ENCODE measurements around the gene GRIN2A. TPM values are rescaled to one million over a fixed set of nuclear protein-coding genes. Genes with fewer than 3 reads are reported as not detected.

The GRIN2A gene
- polyA plus RNA-seq, 1 donor (not counting 4 experiments of a cell fraction or from before 2014, with no cell fraction given), result 0.01 TPM

- no peaks in the 10 kb centered on the region for H3K79me2 ChIP-seq (ENCODE audit: control insufficient read depth, insufficient read depth, low read length)
- dilution Hi-C loops (cut with MboI; ENCODE audit: extremely low pct_ligation_motif_present, low sequenced_read_pairs), result no loop called here
- no peak for DNase-seq (ENCODE audit: low read depth, low spot score)
These were observed 160.1 kb downstream of the GRIN2A start for GRCh38 chr16:10022098-10022497.

GRCh38 chr16:10020866-10021265 lies 161.4 kb downstream of the GRIN2A start:
- dilution Hi-C loops (cut with MboI; ENCODE audit: extremely low pct_ligation_motif_present, low sequenced_read_pairs), result no loop called here
- H3K27me3 ChIP-seq (ENCODE audit: control insufficient read depth, extremely low read depth, insufficient read depth, low read length), result no peaks in the 10 kb centered on the region
- H3K27ac ChIP-seq (ENCODE audit: control insufficient read depth, insufficient read depth, low read length), result no peak overlapping the region
- no peaks in the 10 kb centered on the region for H3K79me2 ChIP-seq (ENCODE audit: control insufficient read depth, insufficient read depth, low read length)
- no peaks in the 10 kb centered on the region for H3K4me1 ChIP-seq (ENCODE audit: control insufficient read depth, extremely low read depth, insufficient read depth, low read length)
- no peak overlapping the region for H2AFZ ChIP-seq (ENCODE audit: control insufficient read depth, low read length)
- no peak for FAIRE-seq
- no peaks in the 10 kb centered on the region for H3K9me3 ChIP-seq (ENCODE audit: control insufficient read depth, low read depth, low read length)
- no peak overlapping the region for H3K4me2 ChIP-seq (ENCODE audit: control insufficient read depth, extremely low read depth, insufficient read depth, low read depth, low read length)
- TF ChIP-seq CTCF (optimal IDR thresholded peaks at IDR 0.05 in 1 of 3, IDR thresholded peaks at IDR 0.05 in 1 of 3, conservative IDR thresholded peaks at IDR 0.05 in 1 of 3; ENCODE audit: extremely low read depth in 1 of 3, insufficient read depth in 2 of 3, low read length in 3 of 3), result no peak
- no peak for TF ChIP-seq EZH2 (IDR thresholded peaks at IDR 0.05; ENCODE audit: low read length)
- no peaks in the 10 kb centered on the region for H3K36me3 ChIP-seq (ENCODE audit: control insufficient read depth in 2 of 2, extremely low read depth in 1 of 2, insufficient read depth in 2 of 2, low read length in 2 of 2)
- H3K9me1 ChIP-seq (ENCODE audit: control insufficient read depth, extremely low read depth, insufficient read depth, low read length), result no peaks in the 10 kb centered on the region
- no peak overlapping the region for H3K4me3 ChIP-seq (ENCODE audit: control insufficient read depth in 2 of 3, extremely low read depth in 1 of 3, insufficient read depth in 2 of 3, low read depth in 1 of 3, low read length in 3 of 3)
- no peaks in the 10 kb centered on the region for H4K20me1 ChIP-seq (ENCODE audit: control insufficient read depth, extremely low read depth, insufficient read depth, low read length)
- no peak overlapping the region for H3K9ac ChIP-seq (ENCODE audit: control insufficient read depth, extremely low read depth, insufficient read depth, low read length)
- no peak for DNase-seq (ENCODE audit: low read depth, low spot score)

More at GRCh38 chr16:10022098-10022497, 160.1 kb downstream of the GRIN2A start:
- Histone ChIP-seq H3K27me3 (ENCODE audit: control insufficient read depth, extremely low read depth, insufficient read depth, low read length) (no peaks in the 10 kb centered on the region), H3K9me1 (ENCODE audit: control insufficient read depth, extremely low read depth, insufficient read depth, low read length) (no peaks in the 10 kb centered on the region), H2AFZ (ENCODE audit: control insufficient read depth, low read length) (no peak overlapping the region), H3K36me3 (ENCODE audit: control insufficient read depth in 2 of 2, extremely low read depth in 1 of 2, insufficient read depth in 2 of 2, low read length in 2 of 2) (no peaks in the 10 kb centered on the region), H3K4me3 (ENCODE audit: control insufficient read depth in 2 of 3, extremely low read depth in 1 of 3, insufficient read depth in 2 of 3, low read depth in 1 of 3, low read length in 3 of 3) (no peak overlapping the region), H3K4me2 (ENCODE audit: control insufficient read depth, extremely low read depth, insufficient read depth, low read depth, low read length) (no peak overlapping the region), H3K4me1 (ENCODE audit: control insufficient read depth, extremely low read depth, insufficient read depth, low read length) (no peaks in the 10 kb centered on the region), H3K9me3 (ENCODE audit: control insufficient read depth, low read depth, low read length) (no peaks in the 10 kb centered on the region), H4K20me1 (ENCODE audit: control insufficient read depth, extremely low read depth, insufficient read depth, low read length) (no peaks in the 10 kb centered on the region), H3K27ac (ENCODE audit: control insufficient read depth, insufficient read depth, low read length) (no peak overlapping the region), H3K9ac (ENCODE audit: control insufficient read depth, extremely low read depth, insufficient read depth, low read length) (no peak overlapping the region)
- TF ChIP-seq EZH2 (IDR thresholded peaks at IDR 0.05; ENCODE audit: low read length) (no peak), CTCF (optimal IDR thresholded peaks at IDR 0.05 in 1 of 3, IDR thresholded peaks at IDR 0.05 in 1 of 3, conservative IDR thresholded peaks at IDR 0.05 in 1 of 3; ENCODE audit: extremely low read depth in 1 of 3, insufficient read depth in 2 of 3, low read length in 3 of 3) (no peak)
- FAIRE-seq, result no peak

Measured in keratinocyte (primary cell).